Head of caudate nucleus (tissue), 42 donors: Measurements from ENCODE around the gene SYT3.
A peak's percentile ranks its signal among the peaks of the same experiment; 100 is the strongest.
"Not testable (repeated sequence)": the region's sequence is repeated elsewhere in the genome, so short reads cannot be mapped to it uniquely, and the experiment has no call there.

Experiments used
- DNase-seq, 42 donors: peaks; one replicate each; pipeline versions ENCODE4 v3.0.0 to v3.0.0-alpha.2; 2020 to 2021; ENCODE audit warnings: mixed read lengths in 7 of 42
- intact Hi-C: fragments of 100-400 bp; cut with DNase I; formaldehyde crosslinking; loops from one replicate; pipeline ENCODE4 v1.15.0; 2022

Gene SYT3

GRCh38 chr19:50646074-50646807, 6.6 kb upstream of the SYT3 start:
- intact Hi-C loops: no loop called here
- DNase-seq: no peak

- intact Hi-C loops: no loop called here
These were observed 5.4 kb upstream of the SYT3 start for GRCh38 chr19:50645107-50645506.

GRCh38 chr19:50644315-50644915, 4.7 kb upstream of the SYT3 start:
- intact Hi-C loops: no loop called here
- no peak for DNase-seq

More at GRCh38 chr19:50645107-50645506, 5.4 kb upstream of the SYT3 start:
- no peak for DNase-seq

- no peak for DNase-seq
- intact Hi-C loops: no loop called here
These were observed 687 bp upstream of the SYT3 start for GRCh38 chr19:50640368-50640767.

GRCh38 chr19:50638600-50638999, 1.1 kb downstream of the SYT3 start:
- intact Hi-C loops: no loop called here
- peak in 3 of 42 donors; percentile 5 to 28 (median 6) for DNase-seq

- DNase-seq: no peak
- intact Hi-C loops: no loop called here
These were observed 3.2 kb downstream of the SYT3 start for GRCh38 chr19:50636317-50637085.

- DNase-seq: no peak
- intact Hi-C loops: no loop called here
These were observed 5.7 kb downstream of the SYT3 start for GRCh38 chr19:50633973-50634372.

GRCh38 chr19:50633359-50633758, 6.3 kb downstream of the SYT3 start:
- no peak for DNase-seq
- intact Hi-C loops: no loop called here

- intact Hi-C loops: no loop called here
- DNase-seq: no peak
These were observed 7.4 kb downstream of the SYT3 start for GRCh38 chr19:50632151-50632835.

GRCh38 chr19:50629801-50630200, 9.9 kb downstream of the SYT3 start:
- intact Hi-C loops: no loop called here
- no peak for DNase-seq

- no peak for DNase-seq
- intact Hi-C loops: no loop called here
These were observed 10.5 kb downstream of the SYT3 start for GRCh38 chr19:50629194-50629593.

- intact Hi-C loops: no loop called here
- DNase-seq: no peak
These were observed 11.1 kb downstream of the SYT3 start for GRCh38 chr19:50628551-50628950.

GRCh38 chr19:50628146-50628545, 11.5 kb downstream of the SYT3 start:
- intact Hi-C loops: no loop called here
- DNase-seq: no peak

GRCh38 chr19:50626795-50627194, 12.9 kb downstream of the SYT3 start:
- DNase-seq: no peak
- intact Hi-C loops: no loop called here

- DNase-seq: no peak
- intact Hi-C loops: no loop called here
These were observed 13.7 kb downstream of the SYT3 start for GRCh38 chr19:50626011-50626410.

- DNase-seq: no peak
- intact Hi-C loops: no loop called here
These were observed 14.6 kb downstream of the SYT3 start for GRCh38 chr19:50624949-50625600.

GRCh38 chr19:50620394-50620906, 19.2 kb downstream of the SYT3 start:
- intact Hi-C loops, DNase-seq: not testable (repeated sequence)

GRCh38 chr19:50619184-50619583, 20.5 kb downstream of the SYT3 start:
- not testable (repeated sequence) for DNase-seq

GRCh38 chr19:50618379-50618778, 21.3 kb downstream of the SYT3 start:
- DNase-seq, intact Hi-C loops: not testable (repeated sequence)

More at GRCh38 chr19:50619184-50619583, 20.5 kb downstream of the SYT3 start:
- intact Hi-C loops: not testable (repeated sequence)
